HG03558 (cell line): ENCODE measurements around the gene NAALADL2.
"Not testable (repeated sequence)": the region's sequence is repeated elsewhere in the genome, so short reads cannot be mapped to it uniquely, and the experiment has no call there.

Source experiments
- ATAC-seq: cut with Tn5 transposase; IDR thresholded peaks from one replicate; pipeline ENCODE4 v1.9.1; 2021; ENCODE audit warnings: moderate number of reproducible peaks; ENCODE audit not compliant: unreplicated experiment; ENCODE audit errors: extremely low read depth

The NAALADL2 gene

DNA sequence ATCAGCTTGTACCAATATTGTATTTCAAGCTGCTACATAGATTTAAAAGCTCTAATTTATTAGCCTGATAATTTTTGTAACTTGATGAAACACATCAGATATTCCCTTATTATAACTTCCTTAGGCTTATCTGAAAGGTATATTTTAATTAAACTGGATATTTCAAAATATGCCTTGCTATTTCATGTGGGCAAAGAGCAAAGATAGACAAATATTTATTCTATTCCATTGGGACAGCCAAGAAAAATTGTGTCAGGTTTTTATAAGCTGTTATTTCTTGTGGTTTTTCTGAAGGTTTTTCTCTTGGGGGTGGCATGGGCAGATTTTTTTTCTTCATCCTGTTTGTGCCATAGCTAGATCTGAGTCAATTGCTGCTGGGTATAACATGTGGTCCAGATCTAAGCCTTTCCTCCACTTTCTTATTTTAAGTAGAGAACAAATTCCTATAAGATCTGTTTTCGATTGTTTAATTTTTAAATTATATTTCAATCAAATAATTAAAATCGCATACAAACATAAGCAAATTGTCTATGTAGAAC is 249.5 kb downstream of the NAALADL2 start:
- no peak for ATAC-seq

DNA sequence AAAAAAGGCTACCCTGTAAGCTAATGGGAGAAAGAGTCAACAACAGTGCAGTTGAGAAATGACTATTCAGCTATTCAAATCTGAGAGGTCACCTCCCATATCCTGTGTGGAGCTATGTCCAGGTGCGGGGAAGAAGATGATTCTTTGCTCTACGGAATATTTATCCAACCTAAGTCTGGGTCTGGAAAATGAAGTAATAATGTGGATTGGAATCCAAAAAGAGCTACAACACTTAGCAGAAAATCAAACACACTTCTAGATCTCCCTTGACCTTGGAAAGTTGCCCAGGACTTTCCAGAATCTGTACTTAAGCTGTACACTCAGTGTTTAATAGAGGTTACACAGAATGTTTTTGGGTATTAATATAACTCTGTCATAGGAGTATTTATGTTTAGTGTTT is 251.9 kb downstream of the NAALADL2 start:
- ATAC-seq: no peak

DNA sequence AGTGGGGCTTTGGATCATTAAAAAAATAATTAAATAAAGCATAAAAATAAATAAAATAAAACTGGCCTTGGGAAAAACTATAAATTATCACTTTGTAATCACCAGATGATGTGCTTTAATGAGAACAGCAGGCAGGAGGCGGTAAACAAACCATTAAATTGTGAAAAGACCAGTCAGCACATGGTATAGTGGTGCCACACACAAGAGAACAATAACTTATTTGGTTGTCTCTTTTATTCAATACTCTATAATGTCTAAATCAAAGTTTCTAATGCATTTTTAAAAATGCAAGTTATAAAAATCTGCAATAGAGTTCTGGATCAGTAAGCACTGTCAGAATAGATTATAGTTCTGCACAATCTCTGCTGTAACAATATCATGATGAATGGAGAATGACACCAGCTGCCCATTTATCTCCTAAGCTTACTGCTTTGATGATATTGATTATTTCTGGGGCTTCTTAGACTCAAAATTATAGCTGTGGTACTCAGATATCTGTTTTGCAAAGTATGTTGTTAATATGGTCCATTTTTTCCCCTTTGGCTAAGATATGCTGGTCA is 259.3 kb downstream of the NAALADL2 start:
- ATAC-seq: no peak

DNA sequence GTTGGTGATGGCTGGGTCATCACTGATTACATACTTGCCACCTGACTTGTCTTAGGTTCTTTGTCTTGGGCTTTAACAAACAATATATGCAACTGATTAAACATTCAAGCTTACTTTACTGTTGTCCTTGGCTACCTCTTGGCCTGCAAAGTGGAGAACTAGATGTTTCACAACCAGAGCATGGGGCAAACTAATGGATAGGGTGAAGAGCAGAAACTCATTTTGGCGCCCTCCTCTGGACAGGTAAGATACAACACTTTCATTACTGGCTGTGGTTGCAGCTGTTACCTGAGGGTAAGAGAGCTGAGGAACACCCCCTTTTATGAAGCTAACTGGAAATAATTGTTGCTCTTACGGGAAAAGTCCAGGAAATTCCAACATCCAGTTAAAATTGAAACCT is 262.1 kb downstream of the NAALADL2 start:
- no peak for ATAC-seq

DNA sequence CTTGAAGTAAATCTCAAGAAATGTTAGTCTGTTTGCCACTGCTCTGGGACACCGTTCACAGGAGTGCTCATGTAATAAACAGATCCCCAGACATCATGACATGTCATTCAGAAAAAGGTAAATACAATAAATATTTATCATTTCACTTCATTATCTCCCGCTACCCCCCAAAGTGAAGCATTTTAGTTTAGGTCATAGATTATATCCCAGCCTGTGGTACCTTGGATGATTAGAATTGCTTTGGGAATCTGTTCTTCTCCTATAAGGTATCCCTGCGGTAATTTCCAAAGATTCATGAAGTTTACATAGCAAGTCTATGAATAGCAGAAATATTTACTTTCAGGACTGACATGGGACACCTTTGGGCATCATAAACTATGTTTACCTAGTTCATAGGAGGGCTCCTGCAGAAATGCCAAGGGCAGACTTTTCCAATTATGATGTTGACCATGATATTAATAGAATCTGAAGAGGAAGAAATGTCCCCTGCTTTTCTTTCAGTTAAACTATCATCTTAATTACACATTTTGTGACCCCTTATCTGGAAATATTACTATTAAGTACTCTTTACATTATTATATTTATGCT is 268.0 kb downstream of the NAALADL2 start:
- ATAC-seq: no peak

DNA sequence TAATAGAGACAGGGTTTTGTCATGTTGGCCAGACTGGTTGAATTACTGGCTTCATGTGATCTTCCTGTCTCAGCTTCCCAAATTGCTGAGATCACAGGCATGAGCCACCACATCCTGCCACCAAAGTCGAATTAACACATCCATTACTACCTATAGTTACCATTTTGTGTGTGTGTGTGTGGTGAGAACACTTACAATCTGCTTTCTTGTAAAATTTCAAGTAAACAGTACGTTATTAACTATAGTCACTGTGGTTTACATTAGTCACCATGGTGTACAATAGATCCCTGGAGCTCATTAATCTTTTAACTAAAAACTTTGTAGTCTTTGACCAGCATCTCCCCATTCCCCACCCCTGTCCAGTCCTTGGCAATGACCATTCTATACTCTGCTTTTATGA is 270.0 kb downstream of the NAALADL2 start:
- ATAC-seq: no peak

DNA sequence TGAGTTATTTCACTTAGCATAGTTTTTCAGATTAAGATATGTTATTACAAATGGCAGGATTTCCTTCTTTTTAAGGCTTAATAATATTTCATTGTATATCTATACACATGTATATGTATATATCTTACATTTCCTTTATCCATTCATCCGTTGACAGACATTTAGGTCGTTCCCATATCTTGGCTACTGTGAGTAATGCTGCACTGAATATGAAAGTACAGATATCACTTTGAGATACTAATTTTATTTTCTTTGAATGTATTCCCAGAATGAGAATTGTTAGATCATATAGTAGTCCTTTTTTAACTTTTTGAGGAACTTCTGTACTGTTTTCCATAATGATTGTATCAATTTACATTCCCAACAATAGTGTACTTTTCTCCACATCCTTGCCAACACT is 270.4 kb downstream of the NAALADL2 start:
- no peak for ATAC-seq

DNA sequence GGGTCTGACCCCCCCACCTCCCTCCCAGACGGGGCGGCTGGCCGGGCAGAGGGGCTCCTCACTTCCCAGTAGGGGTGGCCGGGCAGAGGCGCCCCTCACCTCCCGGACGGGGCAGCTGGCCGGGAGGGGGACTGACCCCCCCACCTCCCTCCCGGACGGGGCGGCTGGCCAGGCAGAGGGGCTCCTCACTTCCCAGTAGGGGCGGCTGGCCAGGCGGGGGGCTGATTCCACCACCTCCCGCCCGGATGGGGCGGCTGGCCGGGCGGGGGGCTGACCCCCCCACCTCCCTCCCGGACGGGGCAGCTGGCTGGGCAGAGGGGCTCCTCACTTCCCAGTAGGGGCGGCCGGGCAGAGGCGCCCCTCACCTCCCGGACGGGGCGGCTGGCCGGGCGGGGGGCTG is 272.7 kb downstream of the NAALADL2 start:
- ATAC-seq: not testable (repeated sequence)

DNA sequence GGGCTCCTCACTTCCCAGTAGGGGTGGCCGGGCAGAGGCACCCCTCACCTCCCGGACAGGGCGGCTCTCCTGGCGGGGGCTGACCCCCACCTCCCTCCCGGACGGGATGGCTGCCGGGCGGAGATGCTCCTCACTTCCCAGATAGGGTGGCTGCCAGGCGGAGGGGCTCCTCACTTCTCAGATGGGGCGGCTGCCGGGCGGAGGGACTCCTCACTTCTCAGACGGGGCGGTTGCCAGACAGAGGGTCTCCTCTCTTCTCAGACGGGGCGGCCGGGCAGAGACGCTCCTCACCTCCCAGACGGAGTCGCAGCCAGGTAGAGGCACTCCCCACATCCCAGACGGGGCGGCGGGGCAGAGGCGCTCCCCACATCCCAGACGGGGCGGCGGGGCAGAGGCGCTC is 273.6 kb downstream of the NAALADL2 start:
- ATAC-seq: not testable (repeated sequence)

DNA sequence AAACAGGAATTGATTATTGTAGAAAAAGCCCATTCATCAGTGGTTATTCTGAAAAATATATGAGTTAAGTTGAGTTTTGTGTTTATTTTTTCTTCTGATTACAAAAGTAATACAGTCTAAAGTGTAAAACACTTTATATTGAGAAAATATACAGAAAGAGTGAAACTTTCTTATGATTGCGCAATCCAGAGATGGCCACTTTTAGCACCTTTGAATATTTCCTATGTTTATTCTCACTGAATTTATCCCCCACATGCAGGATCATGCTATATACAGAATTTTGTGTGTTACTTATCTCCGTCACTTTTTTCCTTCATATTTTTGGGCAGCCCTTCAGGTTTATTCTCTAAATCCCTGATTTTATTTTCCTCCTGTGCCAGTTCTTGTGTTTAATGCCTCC is 285.2 kb downstream of the NAALADL2 start:
- ATAC-seq: no peak

DNA sequence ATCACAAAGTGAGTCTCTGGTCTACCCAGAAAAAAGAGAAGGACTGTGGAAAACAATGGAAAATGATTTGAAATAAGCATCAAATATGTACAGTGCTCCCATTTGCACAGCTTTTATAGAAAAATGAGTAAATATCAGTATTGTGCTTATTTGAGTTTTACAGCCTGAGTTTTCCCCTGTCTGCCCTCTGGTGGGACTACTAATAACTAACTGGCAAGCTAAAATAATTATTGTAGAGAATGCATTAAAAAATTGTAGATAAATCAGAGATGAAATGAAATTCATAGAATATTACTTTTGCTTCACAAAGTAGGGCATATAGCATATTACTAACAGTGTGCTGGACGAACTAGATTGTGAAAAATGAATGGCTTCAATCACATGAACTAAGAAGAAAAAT is 287.1 kb downstream of the NAALADL2 start:
- ATAC-seq: no peak

DNA sequence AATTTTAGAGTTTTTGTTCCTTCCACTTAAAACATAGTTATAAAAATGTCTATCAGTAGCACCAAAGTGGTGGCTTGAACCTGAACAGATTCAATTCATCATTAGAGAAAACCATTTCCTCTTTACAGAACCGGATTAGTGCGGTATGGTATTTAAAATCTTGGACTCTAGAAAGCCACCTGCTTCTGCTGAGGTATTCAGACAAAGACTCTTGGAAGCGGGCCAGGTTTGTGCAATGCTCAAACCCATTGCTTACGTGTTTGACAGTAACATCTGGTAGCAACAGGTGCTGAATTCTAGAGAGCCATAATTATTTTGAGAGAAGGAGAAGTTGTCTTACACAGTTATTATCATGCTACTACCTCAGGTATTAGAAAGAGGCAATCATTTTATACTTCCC is 290.5 kb downstream of the NAALADL2 start:
- peak; percentile 89 for ATAC-seq

DNA sequence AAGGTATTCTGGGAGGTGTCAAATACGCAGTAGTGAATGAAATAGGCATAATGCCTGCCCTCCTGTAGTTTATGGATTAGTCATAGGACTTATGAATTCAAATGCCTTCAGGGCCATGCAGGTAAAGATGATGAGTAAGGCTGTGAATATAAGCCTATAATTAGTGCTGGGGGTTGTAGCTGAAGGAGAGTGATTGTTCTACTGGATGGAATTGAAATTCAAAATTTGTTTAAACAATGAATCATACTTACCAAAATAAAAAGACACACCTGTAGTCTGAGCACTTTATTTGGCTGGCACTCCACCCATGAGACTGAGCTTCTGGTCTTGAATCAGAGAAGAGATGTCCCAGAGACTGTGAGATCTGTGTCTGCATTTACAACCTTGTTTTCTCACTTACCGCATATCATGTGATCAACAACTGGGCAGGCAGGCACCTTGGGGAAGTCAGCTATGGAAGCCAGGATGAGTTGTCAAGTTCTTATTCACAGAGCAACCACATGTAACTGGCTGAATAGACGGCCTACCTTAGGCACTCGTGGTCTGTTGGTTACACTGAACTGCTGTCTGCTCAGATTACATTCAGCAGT is 291.8 kb downstream of the NAALADL2 start:
- ATAC-seq: no peak

DNA sequence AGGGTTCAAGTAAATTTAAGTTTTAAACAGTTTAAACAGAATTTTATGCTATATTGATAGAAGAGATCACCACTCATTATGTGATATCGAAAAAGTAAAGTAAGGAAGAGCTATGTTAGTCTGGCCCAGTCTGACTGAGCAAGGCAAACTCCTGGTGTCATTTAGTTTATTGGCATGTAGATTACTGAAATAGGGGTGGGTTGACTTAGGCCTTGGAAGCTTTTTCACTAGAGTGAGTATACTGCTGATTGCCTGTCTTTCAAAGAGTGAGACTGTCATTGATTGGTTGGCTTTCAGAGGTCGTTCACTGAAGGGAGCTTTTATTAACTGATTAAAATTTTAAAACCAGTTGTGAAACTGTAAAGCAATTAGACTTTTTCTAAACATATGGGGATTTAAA is 294.5 kb downstream of the NAALADL2 start:
- no peak for ATAC-seq

DNA sequence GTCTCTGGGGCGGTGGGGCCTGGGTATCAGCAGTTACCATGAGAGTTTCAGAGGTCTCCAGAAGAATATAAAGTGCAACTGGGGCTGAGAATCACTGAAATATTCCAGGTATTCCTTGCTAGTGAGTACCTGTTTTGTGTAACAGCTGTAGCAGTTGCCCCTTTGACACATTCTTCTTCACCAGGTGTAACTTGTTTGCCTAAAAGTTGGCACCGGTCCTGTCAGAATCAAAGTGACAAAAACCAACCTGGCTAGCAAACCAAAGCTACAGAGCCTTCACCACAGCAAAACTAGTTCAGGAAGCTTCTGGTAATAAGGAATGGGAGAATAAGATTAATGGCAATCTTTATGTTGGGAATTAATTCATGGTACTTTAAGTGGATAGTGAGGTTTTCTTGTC is 296.0 kb downstream of the NAALADL2 start:
- ATAC-seq: no peak

DNA sequence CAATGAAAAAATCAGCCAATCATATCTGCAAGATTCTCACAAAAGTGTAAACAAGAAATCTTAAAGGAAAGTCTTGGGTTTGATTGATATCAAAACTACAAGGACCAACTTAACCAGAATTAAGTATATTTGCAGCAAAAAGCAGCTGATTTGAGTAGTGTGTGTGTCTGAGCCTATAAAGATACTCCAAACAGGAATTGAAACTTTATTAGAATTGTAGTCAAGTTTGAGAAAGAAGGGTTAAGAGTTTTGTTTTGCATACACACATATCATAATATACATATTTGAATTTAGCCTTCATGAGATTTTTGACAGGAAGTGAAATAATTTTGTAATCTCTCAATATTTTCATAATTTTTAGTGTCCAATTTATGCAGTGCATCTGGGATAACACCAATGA is 300.1 kb downstream of the NAALADL2 start:
- ATAC-seq: no peak

DNA sequence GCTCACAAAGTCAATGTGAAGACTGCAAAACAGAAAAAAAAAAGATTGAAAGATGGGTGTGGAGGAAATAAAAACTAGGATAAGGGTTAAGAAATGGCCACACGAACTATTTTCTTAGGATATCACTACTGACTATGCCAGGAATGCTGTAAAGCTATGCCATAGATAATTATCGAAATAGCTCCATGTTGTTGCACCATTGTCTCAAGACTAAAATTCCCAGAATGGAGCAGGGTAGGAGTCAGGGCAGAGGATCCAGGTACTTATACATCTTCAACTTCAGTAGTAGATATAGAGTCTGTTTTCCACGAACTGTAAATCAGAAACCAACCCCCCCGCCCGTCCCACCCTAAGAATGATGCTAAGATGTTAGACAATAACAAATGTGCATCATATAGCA is 302.2 kb downstream of the NAALADL2 start:
- no peak for ATAC-seq

DNA sequence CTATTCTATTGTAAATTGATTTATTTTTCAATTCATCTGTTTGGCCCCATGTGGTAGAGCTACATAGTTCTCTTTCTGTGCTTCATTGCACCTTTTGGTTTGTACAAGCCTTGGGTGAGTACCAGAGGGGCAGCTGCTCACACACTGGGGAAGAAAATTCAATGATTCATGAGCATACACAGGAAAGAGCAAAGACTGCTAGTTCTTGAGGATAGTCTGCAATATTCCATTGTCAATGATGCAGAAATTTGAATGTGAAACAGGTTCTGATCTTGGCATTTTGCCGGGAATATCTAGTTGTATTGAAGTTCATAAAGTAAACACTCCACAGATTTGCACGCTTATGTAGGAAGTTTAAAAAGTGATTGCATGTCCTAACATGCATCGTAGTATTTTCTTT is 304.6 kb downstream of the NAALADL2 start:
- ATAC-seq: no peak

DNA sequence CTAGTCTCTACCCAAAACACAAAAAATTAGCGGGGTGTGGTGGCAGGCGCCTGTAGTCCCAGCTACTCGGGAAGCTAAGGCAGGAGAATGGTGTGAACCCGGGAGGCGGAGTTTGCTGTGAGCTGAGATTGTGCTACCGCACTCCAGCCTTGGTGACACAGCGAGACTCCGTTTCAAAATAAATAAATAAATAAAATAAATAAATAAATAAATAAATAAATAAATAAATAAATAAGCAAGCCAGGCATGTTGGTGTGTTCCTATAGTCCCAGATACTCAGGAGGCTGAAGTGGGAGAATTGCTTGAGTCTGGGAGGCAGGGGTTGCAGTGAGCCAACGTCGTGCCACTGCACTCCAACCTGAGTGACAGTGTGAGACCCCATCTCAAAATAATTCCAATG is 314.0 kb downstream of the NAALADL2 start:
- not testable (repeated sequence) for ATAC-seq

DNA sequence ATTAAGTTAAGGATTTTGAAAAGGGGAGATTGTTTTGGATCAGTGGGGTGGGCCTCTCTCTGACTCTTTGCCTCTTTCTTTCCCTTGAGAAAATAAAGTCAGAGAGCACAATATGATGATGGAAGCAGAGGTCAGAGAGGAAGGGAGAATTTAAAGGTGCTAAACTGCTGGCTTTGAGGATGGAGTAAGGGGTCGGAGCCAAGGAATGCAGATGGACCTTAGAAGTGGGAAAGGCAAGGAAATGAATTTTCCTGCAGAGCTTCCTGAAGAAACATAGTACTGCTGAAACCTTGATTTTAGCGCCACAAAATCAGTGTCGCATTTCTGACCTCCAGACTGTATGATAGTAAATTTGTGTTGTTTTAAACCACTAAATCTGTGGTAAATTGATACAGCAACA is 317.4 kb downstream of the NAALADL2 start:
- ATAC-seq: no peak

DNA sequence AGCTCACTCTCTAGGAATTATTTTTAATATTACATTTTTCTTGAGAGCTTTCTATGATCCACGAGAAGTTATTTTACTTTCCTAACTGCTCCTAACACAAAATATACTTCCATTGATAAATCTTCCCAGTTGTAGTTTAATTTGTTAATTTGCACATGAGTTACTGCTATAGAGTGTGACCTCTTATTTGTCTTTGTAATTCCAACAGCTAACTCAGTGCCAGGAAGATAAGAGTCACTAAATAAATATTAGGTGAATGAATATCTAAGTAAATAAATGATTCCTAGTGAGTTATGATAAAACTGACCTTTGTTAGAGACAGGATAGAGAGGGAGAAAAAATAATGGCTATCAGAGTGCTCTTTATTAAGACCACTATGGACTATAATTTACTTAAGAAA is 319.9 kb downstream of the NAALADL2 start:
- ATAC-seq: no peak

DNA sequence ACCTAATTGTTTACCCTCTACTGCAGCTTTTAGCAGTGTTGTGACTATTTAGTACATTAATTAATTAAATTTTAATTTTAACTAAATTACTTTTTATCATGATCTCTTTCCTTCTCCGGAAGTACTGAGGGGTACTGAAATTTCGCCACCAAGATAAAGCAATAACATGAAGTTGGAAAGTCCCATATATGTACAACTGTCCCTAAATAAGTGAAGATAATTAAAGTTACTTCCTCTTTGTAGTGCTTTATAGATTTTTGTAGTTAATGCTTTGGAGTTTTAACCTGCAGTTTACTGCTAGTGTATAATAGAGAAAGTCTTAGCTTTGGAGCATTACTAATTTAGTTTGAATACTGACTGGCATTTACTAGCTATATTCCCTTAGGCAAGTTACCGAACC is 325.3 kb downstream of the NAALADL2 start:
- ATAC-seq: no peak
